Measurements from ENCODE around the gene MS4A15.
"Not testable (repeated sequence)": the region's sequence is repeated elsewhere in the genome, so short reads cannot be mapped to it uniquely, and the experiment has no call there.

The MS4A15 gene

GRCh38 chr11:60756307-60757032 is at the start of gene MS4A15:
Gene MS4A15, plus strand, starts transcription at chr11:60756867. Its CDS starts 6,867 bp downstream, at chr11:60763734.
- no peak for DNase-seq (ENCODE audit: low read depth in 2 of 2)

DNA sequence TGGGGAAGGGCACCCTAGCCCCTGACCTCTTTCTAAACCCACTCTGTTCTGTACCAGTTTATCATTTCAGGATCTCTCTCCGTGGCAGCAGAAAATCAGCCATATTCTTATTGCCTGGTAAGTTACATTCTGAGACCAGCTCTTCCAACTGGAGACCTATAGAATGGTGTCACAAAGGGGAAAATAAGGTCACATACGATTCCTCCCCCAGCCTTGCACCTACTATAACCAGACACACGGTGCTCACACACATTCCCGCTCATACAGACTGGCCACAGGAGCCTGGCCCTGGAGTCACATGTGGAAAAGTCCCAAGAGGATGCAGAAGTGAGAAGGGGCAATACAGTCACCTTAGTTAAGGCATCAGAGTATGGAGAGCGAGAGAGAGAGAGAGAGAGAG is 49.7 kb upstream of the MS4A15 start:
- no peak for DNase-seq (ENCODE audit: low read depth in 2 of 2)

DNA sequence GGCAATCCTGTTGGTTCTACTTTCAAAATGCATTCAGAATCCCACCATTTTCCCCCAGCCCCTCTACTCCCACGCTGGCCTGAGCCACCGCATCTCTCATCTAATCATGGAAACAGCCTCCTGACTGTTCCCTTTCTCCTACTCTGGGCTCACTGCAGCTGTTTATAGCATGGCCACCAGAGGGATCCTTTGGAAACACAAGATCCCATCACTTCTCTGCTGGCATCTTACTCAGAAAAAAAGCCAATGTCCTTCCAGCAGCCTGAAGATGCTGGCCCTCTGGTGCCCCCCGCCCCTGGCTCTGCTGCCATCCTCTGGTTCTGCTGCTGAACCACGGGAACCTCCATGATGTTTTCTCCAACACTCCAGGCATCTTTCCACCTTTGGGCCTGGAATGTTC is 46.2 kb upstream of the MS4A15 start:
- DNase-seq (ENCODE audit: low read depth in 2 of 2), result no peak

GRCh38 chr11:60711276-60711675 is 45.4 kb upstream of the MS4A15 start:
- DNase-seq (ENCODE audit: low read depth in 2 of 2), result no peak

DNA sequence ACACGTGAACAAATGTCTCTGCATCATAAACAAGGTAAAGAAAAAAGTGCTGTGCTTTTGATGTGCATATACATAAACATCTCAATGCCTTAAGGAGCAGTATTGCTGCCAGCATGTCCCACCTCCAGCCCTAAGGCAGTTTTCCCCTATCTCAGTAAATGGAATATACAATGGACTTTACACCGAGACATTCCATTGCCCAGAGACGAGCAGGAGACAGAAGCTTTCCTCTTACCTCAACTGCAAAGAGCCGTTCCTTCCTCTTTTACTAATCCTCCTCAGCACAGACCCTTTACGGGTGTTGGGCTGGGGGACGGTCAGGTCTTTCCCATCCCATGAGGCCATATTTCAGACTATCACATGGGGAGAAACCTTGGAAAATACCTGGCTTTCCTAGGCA is 43.2 kb upstream of the MS4A15 start:
- not testable (repeated sequence) for DNase-seq (ENCODE audit: low read depth in 2 of 2)

DNA sequence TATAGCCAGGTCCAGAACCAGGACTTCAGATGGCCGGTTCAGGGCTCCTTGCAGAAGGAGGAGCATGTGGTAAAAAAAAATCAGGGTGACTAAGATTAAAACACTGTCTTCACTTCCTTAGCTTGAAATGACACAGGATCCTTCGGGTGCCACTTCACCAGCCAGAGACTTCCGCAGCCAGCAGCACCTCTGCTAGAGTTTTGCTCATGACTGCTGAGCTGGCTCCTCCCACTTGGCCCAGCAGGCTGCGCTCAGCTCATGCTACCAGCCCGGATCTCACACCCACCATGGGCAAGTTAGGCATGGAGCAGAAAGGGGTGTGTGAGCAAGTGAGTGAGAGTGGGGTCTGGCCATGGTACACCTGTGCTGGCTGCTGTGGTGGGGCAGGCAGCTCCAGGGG is 38.7 kb upstream of the MS4A15 start:
- DNase-seq (ENCODE audit: low read depth in 2 of 2), result no peak

- DNase-seq (ENCODE audit: low read depth in 2 of 2), result no peak
These were observed 37.9 kb upstream of the MS4A15 start for GRCh38 chr11:60718524-60719316.

DNA sequence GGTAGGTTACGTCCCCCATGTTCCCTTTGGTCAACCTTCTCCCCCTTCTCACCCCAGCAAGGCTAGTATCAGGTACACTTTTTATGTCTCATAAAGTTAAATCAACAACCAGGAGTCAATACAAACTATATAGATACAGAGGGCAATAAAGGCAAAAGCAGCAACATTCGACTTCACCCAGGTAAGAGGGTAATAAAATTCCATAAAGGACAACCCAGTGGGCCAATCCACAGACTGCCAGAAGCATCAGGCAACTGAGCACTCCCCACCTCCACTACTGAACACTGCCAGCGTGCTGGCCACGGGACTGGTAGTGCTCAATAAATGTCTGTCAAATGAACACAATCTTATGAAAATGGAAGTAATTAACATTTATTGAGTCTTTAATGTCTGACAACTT is 37.3 kb upstream of the MS4A15 start:
- DNase-seq (ENCODE audit: low read depth in 2 of 2), result no peak

- DNase-seq (ENCODE audit: low read depth in 2 of 2), result no peak
These were observed 36.2 kb upstream of the MS4A15 start for GRCh38 chr11:60720460-60720859.

DNA sequence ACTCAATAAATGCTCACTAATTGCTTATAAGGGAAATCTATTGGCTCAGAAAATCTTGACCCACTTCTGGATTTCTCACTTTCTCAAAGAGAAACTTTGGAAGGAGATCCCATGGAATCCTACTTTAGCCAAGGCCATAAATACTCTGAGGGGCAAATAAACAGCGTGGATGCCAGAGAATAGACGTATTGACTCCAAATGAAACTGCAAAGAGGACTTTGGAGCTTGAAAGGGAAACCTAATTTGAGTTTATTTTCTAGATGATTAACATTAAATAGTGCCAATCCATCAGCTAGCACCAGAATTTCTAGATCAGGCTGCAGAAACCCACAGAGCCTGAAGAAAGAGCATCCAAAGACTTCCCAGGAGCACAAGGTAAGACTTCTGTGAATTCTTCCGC is 32.2 kb upstream of the MS4A15 start, which contains the start of gene MS4A18:
Gene MS4A18 (plus strand): TSS at position 301 of the 400 bp plus-strand sequence.
- DNase-seq (ENCODE audit: low read depth in 2 of 2), result no peak

DNA sequence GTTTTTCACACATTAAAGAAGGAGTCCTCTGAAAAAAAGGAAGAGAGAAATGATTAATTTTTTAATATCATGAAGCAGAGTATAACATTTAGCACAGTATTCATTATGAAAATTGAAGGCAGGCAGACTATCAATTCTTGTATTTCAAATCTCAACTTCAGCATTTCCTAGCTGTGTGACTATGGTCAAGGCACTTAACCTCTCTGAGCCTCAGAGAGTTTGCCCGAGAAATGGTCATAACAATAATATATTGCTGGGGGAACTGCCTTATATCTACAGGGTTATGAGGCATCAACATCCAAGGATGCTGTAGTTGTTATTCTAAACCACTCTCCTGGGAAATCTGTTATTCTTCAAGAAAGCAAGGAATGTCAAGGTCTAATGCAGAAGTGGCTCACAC is 31.1 kb upstream of the MS4A15 start:
- no peak for DNase-seq (ENCODE audit: low read depth in 2 of 2)

GRCh38 chr11:60731586-60731985 is 25.1 kb upstream of the MS4A15 start:
- DNase-seq (ENCODE audit: low read depth in 2 of 2), result no peak

- DNase-seq (ENCODE audit: low read depth in 2 of 2), result no peak
These were observed 22.4 kb upstream of the MS4A15 start for GRCh38 chr11:60734279-60734678.

- no peak for DNase-seq (ENCODE audit: low read depth in 2 of 2)
These were observed 17.6 kb upstream of the MS4A15 start for GRCh38 chr11:60739114-60739513.

DNA sequence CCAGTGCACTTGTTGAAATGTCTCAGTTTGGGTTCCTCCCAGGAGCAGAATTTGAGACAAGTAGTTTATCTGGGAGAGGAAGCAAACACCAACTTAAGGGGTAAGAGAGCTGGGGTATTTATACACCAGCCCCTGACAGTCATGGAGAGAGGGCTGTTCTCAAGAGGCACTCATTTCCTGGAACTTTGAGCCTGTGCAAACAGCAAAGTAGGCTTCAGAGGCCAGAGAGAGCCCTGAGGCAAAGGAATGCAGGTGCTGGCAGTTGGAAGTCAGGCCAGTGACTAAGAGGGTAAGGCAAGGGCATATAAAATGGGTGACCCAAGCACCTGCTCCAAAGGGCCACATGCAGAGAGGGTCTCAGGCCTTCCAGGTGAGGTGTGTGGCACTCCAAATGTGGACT is 16.1 kb upstream of the MS4A15 start:
- DNase-seq (ENCODE audit: low read depth in 2 of 2), result no peak

GRCh38 chr11:60741421-60741820 is 15.2 kb upstream of the MS4A15 start:
- DNase-seq (ENCODE audit: low read depth in 2 of 2), result no peak

GRCh38 chr11:60743058-60743457 is 13.6 kb upstream of the MS4A15 start:
- no peak for DNase-seq (ENCODE audit: low read depth in 2 of 2)

- no peak for DNase-seq (ENCODE audit: low read depth in 2 of 2)
These were observed 12.6 kb upstream of the MS4A15 start for GRCh38 chr11:60744114-60744513.

DNA sequence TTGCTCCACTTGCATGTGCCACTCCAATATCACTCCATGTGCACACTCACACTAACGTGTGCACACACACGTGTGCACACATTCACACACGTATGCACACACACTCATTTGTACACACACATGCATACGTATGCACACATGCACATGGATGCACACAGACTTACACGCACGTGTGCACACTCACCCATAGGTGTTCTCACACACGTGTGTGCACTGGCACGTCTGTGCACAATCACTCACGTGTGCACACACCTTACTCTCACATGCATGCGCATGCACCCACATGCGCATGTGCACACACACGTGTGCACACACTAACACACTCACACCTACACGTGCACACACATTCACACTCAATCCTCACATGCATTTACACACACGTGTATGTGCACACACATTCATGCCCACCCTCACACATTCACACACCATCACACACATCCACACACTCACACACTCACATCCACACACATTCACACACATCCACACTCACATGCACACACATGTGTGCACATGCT is 9.3 kb upstream of the MS4A15 start:
- DNase-seq (ENCODE audit: low read depth in 2 of 2), result no peak

DNA sequence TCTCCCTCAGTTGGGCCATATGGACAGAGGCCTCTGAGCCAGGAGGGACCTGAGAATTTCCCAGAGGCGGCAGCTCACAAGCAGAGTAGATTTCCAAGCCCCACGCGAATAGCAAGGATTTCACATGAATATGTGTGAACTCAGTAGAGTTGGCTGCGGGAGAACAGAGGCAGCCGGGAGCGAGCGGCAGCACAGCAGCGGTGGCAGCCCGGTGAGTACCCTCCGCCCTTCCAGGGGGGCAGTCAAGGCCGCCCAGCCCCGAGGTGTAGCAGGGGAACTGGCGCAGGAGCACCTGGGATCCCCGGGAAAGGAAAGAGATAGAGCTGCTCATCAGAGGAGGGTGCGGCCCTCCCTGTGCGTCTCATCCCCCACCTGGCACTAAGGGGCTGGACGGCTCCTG is 8.4 kb upstream of the MS4A15 start:
- DNase-seq (ENCODE audit: low read depth in 2 of 2), result no peak

DNA sequence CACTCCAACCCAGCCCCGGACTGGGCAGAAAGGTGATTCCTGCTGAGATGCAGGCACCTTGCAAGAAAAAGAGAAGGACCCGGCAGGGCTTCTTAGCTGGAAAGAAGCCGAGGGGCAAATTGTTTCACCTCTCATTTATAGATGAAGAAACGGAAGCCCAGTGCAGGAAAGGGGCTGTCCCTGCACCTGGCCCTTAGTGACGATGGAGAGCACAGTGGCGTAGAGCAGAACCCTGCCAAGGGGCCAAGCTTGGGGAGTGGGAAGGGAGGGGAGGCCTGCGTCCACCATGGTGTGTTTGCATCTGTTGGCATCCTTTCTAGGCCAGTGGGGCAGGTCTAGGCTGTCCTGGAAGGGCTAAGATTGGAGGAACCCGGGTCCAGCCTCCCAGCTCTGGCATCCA is 7.8 kb upstream of the MS4A15 start:
- DNase-seq (ENCODE audit: low read depth in 2 of 2), result no peak

GRCh38 chr11:60750911-60751310 is 5.8 kb upstream of the MS4A15 start:
- no peak for DNase-seq (ENCODE audit: low read depth in 2 of 2)

- DNase-seq (ENCODE audit: low read depth in 2 of 2), result no peak
These were observed 3.4 kb upstream of the MS4A15 start for GRCh38 chr11:60753309-60753708.
